BE2C (cell line): ENCODE data around the gene CPED1.
"Not testable (repeated sequence)": the region's sequence is repeated elsewhere in the genome, so short reads cannot be mapped to it uniquely, and the experiment has no call there.

ENCODE experiments used
- DNase-seq: peaks from one replicate; pipeline ENCODE4 v3.0.0-alpha.2; 2020
- H3K27me3 ChIP-seq: fragments of 250-450 bp; sonication (Bioruptor Pico); 2 replicates; pipeline ENCODE4 v1.5.1; 2020; ENCODE audit warnings: mild to moderate bottlenecking
- H3K36me3 ChIP-seq: fragments of 250-450 bp; sonication (Bioruptor Pico); 2 replicates; pipeline ENCODE4 v1.5.1; 2020; ENCODE audit warnings: mild to moderate bottlenecking
- H3K4me1 ChIP-seq: fragments of 250-450 bp; sonication (Bioruptor Pico); 2 replicates; pipeline ENCODE4 v1.5.1; 2020
- H3K4me3 ChIP-seq: 2 replicates; pipeline ENCODE4 v1.5.1; 2011; ENCODE audit warnings: low read depth, low read length
- H3K9me3 ChIP-seq: fragments of 250-450 bp; sonication (Bioruptor Pico); 2 replicates; pipeline ENCODE4 v1.5.1; 2020
- TF ChIP-seq, protein P1 (sequence below): IDR thresholded peaks from 2 replicates; pipeline ENCODE4 v1.5.1; 2012; ENCODE audit warnings: mild to moderate bottlenecking, low read depth, low read length

Gene CPED1

GRCh38 chr7:121178452-121178851, 189.9 kb downstream of the CPED1 start:
- TF ChIP-seq, protein P1, sequence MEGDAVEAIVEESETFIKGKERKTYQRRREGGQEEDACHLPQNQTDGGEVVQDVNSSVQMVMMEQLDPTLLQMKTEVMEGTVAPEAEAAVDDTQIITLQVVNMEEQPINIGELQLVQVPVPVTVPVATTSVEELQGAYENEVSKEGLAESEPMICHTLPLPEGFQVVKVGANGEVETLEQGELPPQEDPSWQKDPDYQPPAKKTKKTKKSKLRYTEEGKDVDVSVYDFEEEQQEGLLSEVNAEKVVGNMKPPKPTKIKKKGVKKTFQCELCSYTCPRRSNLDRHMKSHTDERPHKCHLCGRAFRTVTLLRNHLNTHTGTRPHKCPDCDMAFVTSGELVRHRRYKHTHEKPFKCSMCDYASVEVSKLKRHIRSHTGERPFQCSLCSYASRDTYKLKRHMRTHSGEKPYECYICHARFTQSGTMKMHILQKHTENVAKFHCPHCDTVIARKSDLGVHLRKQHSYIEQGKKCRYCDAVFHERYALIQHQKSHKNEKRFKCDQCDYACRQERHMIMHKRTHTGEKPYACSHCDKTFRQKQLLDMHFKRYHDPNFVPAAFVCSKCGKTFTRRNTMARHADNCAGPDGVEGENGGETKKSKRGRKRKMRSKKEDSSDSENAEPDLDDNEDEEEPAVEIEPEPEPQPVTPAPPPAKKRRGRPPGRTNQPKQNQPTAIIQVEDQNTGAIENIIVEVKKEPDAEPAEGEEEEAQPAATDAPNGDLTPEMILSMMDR, result no peak
- Histone ChIP-seq H3K9me3 (no peaks in the 10 kb centered on the region), H3K36me3 (no peaks in the 10 kb centered on the region), H3K27me3 (0 out of 2 replicates have a peak, but pooled peaks cover 3% of the 10 kb centered on the region), H3K4me1 (no peaks in the 10 kb centered on the region), H3K4me3 (no peak overlapping the region)
- no peak for DNase-seq

DNA sequence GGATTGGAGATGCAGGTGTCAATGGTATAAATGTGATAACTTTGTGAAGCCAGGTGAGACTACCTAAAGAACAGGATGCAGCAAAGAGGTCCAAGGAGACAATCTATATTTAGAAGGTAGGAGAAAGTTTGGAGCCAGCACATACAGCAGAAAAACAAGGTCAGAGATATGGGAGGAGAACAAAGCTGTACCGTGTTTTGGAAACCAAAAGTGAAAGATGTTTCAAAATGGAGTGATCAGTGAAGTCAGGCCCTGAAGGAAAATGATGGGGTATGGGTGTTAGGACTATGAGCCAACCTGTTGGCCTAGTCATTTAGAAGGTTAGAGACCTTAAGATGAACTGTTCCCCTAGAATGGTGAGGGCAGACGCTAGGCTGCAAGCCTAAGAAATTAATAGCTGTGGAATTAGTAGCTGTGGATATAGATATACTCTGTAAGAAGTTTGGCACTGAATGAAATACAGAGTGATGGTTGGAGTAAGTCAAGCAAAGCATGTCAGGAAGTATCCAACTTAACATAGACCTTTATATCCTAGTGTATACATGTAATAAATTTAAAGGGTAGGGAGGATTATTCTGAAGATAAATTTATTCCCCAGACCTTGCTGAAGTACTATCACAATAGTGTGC, 190.5 kb downstream of the CPED1 start:
- Histone ChIP-seq H3K27me3 (0 out of 2 replicates have a peak, but pooled peaks cover 3% of the 10 kb centered on the region), H3K4me1 (no peaks in the 10 kb centered on the region), H3K36me3 (no peaks in the 10 kb centered on the region), H3K4me3 (no peak overlapping the region), H3K9me3 (no peaks in the 10 kb centered on the region)
- TF ChIP-seq, protein P1, result no peak
- DNase-seq, result no peak

DNA sequence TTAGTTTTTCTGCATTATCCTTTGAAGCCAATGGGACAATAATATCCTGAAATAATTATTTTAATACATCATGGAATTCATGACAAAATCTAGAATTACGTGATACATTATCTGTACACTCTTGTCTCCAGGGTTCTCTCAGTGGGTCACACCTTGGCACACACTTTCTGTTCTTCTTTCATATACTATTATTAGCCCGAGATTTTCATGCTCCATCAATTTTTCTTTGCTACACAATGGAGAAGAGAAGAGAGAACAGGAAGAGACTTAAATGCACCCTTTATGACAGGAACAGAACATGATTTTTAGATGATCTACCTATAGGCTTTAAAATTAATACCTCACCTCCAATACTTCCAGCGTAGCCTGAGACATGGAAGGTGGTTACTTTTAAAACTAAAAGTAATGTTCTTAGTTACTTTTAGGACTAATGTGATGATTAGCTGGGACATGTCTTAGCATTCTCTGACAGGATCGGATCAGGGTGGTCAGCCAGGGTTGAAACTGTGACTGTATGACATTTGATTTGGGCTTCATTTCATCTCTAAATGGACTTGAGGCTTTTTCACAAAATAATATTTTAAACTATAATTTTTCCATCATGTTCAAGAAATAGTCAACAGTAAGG, 192.0 kb downstream of the CPED1 start:
- Histone ChIP-seq H3K4me1 (no peaks in the 10 kb centered on the region), H3K9me3 (no peaks in the 10 kb centered on the region), H3K4me3 (no peak overlapping the region), H3K27me3 (0 out of 2 replicates have a peak, but pooled peaks cover 3% of the 10 kb centered on the region), H3K36me3 (no peaks in the 10 kb centered on the region)
- TF ChIP-seq, protein P1, result no peak
- no peak for DNase-seq

DNA sequence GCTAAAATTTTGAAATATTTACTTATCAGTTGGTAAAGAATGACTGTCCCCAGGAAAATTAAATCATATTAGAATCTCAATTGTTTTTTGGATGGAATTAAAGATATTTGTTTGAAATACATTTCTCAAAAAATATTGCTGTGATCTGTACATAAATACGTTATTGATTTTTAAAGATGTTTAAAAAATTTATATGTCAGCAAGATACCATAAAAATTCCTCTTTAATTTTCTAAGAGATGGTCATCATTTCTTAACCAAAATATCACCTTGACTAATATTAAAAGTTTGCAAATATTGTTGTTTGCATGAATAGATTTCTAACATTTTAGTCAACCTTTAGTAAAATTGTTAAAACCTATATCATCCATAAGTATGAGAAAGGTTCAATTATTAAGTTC, 192.8 kb downstream of the CPED1 start:
- no peak for DNase-seq
- H3K36me3 ChIP-seq, result no peaks in the 10 kb centered on the region
- no peak overlapping the region for H3K4me3 ChIP-seq
- H3K4me1 ChIP-seq, result no peaks in the 10 kb centered on the region
- no peaks in the 10 kb centered on the region for H3K9me3 ChIP-seq
- TF ChIP-seq, protein P1, result no peak
- H3K27me3 ChIP-seq, result 0 out of 2 replicates have a peak, but pooled peaks cover 3% of the 10 kb centered on the region

DNA sequence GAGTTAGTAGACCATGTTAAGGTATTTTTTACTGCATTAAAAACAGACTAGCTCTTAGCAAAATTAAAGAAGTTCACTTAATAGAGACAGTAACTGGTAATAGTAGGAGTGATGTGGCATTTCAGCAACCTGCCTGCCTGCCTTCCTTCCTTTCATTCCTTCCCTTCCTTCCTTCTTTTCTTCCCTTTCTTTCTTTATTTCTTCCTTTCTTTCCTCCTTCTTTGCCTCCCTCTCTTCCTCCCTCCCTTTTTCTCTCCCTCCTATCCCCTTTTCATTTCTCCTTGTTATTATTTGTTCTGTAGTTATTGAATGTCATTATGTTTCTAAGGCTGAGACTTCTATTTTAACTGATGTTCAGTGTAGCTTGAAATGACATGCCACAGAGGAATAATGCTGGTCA, 193.8 kb downstream of the CPED1 start:
- H3K4me1 ChIP-seq, result no peaks in the 10 kb centered on the region
- TF ChIP-seq, protein P1, result no peak
- 0 out of 2 replicates have a peak, but pooled peaks cover 3% of the 10 kb centered on the region for H3K27me3 ChIP-seq
- no peaks in the 10 kb centered on the region for H3K9me3 ChIP-seq
- DNase-seq, result no peak
- no peak overlapping the region for H3K4me3 ChIP-seq
- no peaks in the 10 kb centered on the region for H3K36me3 ChIP-seq

DNA sequence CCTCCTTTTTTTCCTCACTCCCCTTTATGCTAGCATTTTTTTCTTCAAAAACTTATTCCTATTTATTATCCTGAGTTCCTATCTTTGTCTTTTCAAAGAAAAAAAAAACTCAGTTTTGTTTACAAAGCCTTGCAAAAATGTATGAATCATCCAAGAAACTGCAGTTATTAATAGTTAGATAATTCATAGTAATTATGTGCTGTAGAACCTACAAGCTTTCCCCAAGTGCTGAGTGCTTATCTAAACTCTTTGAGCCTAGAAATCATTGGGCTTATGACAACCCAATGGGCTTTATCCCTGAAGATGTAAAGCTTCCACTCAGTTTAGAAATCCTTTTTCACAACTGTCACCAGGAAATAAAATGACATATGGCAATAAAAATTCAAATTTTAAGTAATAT, 194.4 kb downstream of the CPED1 start:
- Histone ChIP-seq H3K36me3 (no peaks in the 10 kb centered on the region), H3K4me3 (no peak overlapping the region), H3K4me1 (no peaks in the 10 kb centered on the region), H3K9me3 (no peaks in the 10 kb centered on the region), H3K27me3 (no peaks in the 10 kb centered on the region)
- no peak for DNase-seq
- TF ChIP-seq, protein P1, result no peak

DNA sequence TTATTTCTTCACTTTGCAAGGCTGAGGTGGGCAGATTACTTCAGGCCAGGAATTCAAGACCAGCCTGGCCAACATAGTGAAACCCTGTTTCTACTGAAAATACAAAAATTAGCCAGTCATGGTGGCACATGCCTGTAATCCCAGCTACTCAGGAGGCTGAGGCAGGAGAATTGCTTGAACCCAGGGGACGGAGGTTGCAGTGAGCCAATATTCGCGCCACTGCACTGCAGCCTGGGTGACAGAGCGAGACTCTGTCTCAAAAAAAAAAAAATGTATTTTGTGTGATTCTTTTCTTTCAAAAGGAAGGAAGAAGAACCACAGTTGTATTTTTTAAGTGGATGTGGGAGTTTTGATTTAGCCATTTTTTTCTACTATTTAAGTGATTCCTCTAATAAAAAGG, 195.4 kb downstream of the CPED1 start:
- not testable (repeated sequence) for H3K4me1 ChIP-seq

More for the DNA sequence above, 195.4 kb downstream of the CPED1 start:
- DNase-seq, H3K9me3 ChIP-seq, H3K27me3 ChIP-seq, H3K4me3 ChIP-seq, H3K36me3 ChIP-seq: not testable (repeated sequence)
